ENCODE results near the gene WIPF1. TPM values are rescaled to one million over a fixed set of nuclear protein-coding genes. Genes with fewer than 3 reads are reported as not detected.

The WIPF1 gene
- total and polyA plus RNA-seq, 4 donors: 18.5 to 64.1 (median 49.0) TPM

GRCh38 chr2:174535083-174535482 lies 62.5 kb downstream of the WIPF1 start:
- H3K9ac ChIP-seq (ENCODE audit: insufficient read depth in 1 of 2, low read length in 2 of 2): no peak overlapping the region
- H3K27ac ChIP-seq (ENCODE audit: low read depth in 1 of 2, low read length in 1 of 2): no peak overlapping the region
- no peaks in the 10 kb centered on the region for H3K27me3 ChIP-seq (ENCODE audit: control insufficient read depth in 3 of 3, insufficient read depth in 3 of 3, low read length in 2 of 3)
- H3K4me3 ChIP-seq: no peak overlapping the region
- DNase-seq (no peak), ATAC-seq (ENCODE audit: insufficient read depth, low FRiP score) (no peak)
- no peaks in the 10 kb centered on the region for H3K4me1 ChIP-seq (ENCODE audit: control insufficient read depth in 5 of 5, insufficient read depth in 5 of 5, low read length in 5 of 5)
- no peaks in the 10 kb centered on the region for H3K9me3 ChIP-seq (ENCODE audit: control insufficient read depth in 4 of 4, insufficient read depth in 3 of 4, low read length in 3 of 4)
- WGBS, 2 donors: 79 to 83% methylated on average over 3 of the region's 3 CpGs
- no peaks in the 10 kb centered on the region for H3K36me3 ChIP-seq (ENCODE audit: control insufficient read depth in 4 of 4, insufficient read depth in 4 of 4, low read length in 4 of 4)
- TF ChIP-seq, protein P1, sequence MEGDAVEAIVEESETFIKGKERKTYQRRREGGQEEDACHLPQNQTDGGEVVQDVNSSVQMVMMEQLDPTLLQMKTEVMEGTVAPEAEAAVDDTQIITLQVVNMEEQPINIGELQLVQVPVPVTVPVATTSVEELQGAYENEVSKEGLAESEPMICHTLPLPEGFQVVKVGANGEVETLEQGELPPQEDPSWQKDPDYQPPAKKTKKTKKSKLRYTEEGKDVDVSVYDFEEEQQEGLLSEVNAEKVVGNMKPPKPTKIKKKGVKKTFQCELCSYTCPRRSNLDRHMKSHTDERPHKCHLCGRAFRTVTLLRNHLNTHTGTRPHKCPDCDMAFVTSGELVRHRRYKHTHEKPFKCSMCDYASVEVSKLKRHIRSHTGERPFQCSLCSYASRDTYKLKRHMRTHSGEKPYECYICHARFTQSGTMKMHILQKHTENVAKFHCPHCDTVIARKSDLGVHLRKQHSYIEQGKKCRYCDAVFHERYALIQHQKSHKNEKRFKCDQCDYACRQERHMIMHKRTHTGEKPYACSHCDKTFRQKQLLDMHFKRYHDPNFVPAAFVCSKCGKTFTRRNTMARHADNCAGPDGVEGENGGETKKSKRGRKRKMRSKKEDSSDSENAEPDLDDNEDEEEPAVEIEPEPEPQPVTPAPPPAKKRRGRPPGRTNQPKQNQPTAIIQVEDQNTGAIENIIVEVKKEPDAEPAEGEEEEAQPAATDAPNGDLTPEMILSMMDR (IDR thresholded peaks at IDR 0.05; ENCODE audit: control extremely low read depth, extremely low read depth): no peak

GRCh38 chr2:174529916-174530315 lies 67.7 kb downstream of the WIPF1 start:
- Histone ChIP-seq H3K36me3 (ENCODE audit: control insufficient read depth in 4 of 4, insufficient read depth in 4 of 4, low read length in 4 of 4) (no peaks in the 10 kb centered on the region), H3K4me3 (no peak overlapping the region), H3K9me3 (ENCODE audit: control insufficient read depth in 4 of 4, insufficient read depth in 3 of 4, low read length in 3 of 4) (peaks cover 0 to 2% (median 0%) of the 10 kb centered on the region in 4 donors), H3K27ac (ENCODE audit: low read depth in 1 of 2, low read length in 1 of 2) (no peak overlapping the region), H3K4me1 (ENCODE audit: control insufficient read depth in 5 of 5, insufficient read depth in 5 of 5, low read length in 5 of 5) (no peaks in the 10 kb centered on the region), H3K9ac (ENCODE audit: insufficient read depth in 1 of 2, low read length in 2 of 2) (no peak overlapping the region), H3K27me3 (ENCODE audit: control insufficient read depth in 3 of 3, insufficient read depth in 3 of 3, low read length in 2 of 3) (no peaks in the 10 kb centered on the region)
- ATAC-seq (ENCODE audit: insufficient read depth, low FRiP score) (no peak), DNase-seq (no peak)
- TF ChIP-seq, protein P1 (IDR thresholded peaks at IDR 0.05; ENCODE audit: control extremely low read depth, extremely low read depth): no peak
- 87 to 89% methylated on average over 4 of the region's 4 CpGs for WGBS, 2 donors

DNA sequence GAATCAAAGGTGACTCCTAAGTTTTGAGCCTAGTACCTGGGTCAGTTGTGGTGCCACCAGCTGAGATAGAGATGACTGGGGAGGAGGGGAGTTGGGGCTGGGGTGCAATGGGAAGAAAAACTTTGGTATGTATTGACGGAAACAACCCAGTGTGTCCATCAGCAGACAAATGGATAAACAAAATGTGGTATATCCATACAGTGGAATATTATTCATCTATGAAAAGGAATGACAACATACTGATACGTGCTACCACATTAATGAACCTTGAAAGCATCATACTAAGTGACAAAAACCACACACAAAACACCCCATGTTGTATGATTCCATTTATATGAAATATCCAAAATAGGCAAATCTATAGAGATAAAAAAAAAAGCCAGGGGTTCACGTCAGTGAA lies 69.6 kb downstream of the WIPF1 start:
- Histone ChIP-seq H3K9me3 (ENCODE audit: control insufficient read depth in 4 of 4, insufficient read depth in 3 of 4, low read length in 3 of 4) (peaks cover 0 to 2% (median 0%) of the 10 kb centered on the region in 4 donors), H3K36me3 (ENCODE audit: control insufficient read depth in 4 of 4, insufficient read depth in 4 of 4, low read length in 4 of 4) (no peaks in the 10 kb centered on the region), H3K9ac (ENCODE audit: insufficient read depth in 1 of 2, low read length in 2 of 2) (no peak overlapping the region), H3K27ac (ENCODE audit: low read depth in 1 of 2, low read length in 1 of 2) (no peak overlapping the region), H3K4me3 (no peak overlapping the region), H3K4me1 (ENCODE audit: control insufficient read depth in 5 of 5, insufficient read depth in 5 of 5, low read length in 5 of 5) (no peaks in the 10 kb centered on the region), H3K27me3 (ENCODE audit: control insufficient read depth in 3 of 3, insufficient read depth in 3 of 3, low read length in 2 of 3) (no peaks in the 10 kb centered on the region)
- 94 to 95% methylated on average over 3 of the region's 3 CpGs for WGBS, 2 donors
- no peak for DNase-seq
- ATAC-seq (ENCODE audit: insufficient read depth, low FRiP score): no peak
- TF ChIP-seq, protein P1 (IDR thresholded peaks at IDR 0.05; ENCODE audit: control extremely low read depth, extremely low read depth): no peak

DNA sequence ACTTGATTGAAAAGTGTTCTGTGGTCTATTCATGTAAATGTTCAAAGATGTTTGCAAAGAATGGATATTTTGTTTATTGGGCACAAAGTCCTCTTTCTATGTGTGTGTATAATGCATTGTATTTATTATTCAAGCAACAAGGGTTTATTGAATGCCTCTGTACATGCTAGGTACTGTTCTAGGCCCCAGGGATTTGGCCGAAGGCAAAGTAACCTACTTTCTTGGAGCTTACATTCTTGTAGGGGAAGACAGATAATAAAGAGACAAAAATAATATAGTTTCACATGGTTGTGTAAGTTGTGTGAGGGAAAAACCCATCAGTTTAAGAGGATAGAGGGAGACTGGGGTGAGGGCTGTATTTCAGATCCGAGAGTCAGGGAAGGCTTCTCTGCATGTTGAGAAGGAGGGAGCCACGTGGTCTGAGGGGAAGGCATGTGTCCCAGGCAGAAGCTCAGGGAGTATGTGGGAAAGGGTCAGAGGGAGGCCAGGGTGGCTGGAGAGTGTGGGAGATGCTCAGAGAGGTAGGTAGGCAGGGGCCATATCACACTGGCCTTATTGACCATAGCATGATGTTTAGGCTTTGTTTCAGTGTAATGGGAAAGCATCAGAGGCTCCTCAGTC lies 70.4 kb downstream of the WIPF1 start:
- Histone ChIP-seq H3K9ac (ENCODE audit: insufficient read depth in 1 of 2, low read length in 2 of 2) (no peak overlapping the region), H3K4me1 (ENCODE audit: control insufficient read depth in 5 of 5, insufficient read depth in 5 of 5, low read length in 5 of 5) (no peaks in the 10 kb centered on the region), H3K36me3 (ENCODE audit: control insufficient read depth in 4 of 4, insufficient read depth in 4 of 4, low read length in 4 of 4) (no peaks in the 10 kb centered on the region), H3K27ac (ENCODE audit: low read depth in 1 of 2, low read length in 1 of 2) (no peak overlapping the region), H3K27me3 (ENCODE audit: control insufficient read depth in 3 of 3, insufficient read depth in 3 of 3, low read length in 2 of 3) (no peaks in the 10 kb centered on the region), H3K9me3 (ENCODE audit: control insufficient read depth in 4 of 4, insufficient read depth in 3 of 4, low read length in 3 of 4) (peaks cover 0 to 2% (median 0%) of the 10 kb centered on the region in 4 donors), H3K4me3 (no peak overlapping the region)
- TF ChIP-seq, protein P1 (IDR thresholded peaks at IDR 0.05; ENCODE audit: control extremely low read depth, extremely low read depth): no peak
- no peak for ATAC-seq (ENCODE audit: insufficient read depth, low FRiP score)
- no peak for DNase-seq
- 94 to 97% methylated on average over 3 of the region's 3 CpGs for WGBS, 2 donors
